HG02642 (cell line): ENCODE data around the gene GRIN2C.

Source experiments
- ATAC-seq: cut with Tn5 transposase; IDR thresholded peaks from one replicate; pipeline ENCODE4 v1.9.1; 2021; ENCODE audit warnings: mild to moderate bottlenecking; ENCODE audit not compliant: unreplicated experiment, poor library complexity

Gene GRIN2C

DNA sequence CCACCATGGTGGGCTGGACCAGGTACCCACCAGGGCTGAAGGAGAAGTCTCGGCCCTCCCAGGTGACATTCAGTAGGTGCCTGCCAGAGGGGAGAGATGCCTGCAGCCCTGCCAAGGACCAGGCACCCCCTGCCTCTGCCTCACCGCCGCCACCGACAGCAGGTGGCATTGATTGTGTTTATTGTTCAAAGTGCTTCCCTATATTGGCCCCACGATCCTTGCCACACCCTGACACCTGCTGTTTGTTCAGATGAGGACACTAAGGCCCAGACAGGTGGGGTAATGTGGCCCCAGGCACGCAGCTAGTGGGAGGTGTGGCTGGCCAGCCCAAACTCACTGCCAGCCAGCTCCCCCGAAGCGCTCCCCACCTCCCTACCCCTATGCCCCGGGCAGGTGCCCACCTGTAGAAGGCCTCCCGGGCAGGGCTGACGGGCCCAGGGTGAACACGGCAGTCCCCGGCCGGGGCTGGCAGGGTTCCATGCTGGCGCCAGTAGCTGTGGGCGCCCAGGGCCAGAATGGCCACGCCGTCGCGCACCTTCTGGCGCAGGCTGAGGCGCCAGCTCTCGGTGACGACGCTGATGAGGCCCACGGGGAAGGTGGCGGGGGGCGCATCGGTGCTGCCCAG lies 8.0 kb downstream of the GRIN2C start:
- ATAC-seq, result no peak

- ATAC-seq, result no peak
Observed at GRCh38 chr17:74850914-74851313, 8.8 kb downstream of the GRIN2C start.

DNA sequence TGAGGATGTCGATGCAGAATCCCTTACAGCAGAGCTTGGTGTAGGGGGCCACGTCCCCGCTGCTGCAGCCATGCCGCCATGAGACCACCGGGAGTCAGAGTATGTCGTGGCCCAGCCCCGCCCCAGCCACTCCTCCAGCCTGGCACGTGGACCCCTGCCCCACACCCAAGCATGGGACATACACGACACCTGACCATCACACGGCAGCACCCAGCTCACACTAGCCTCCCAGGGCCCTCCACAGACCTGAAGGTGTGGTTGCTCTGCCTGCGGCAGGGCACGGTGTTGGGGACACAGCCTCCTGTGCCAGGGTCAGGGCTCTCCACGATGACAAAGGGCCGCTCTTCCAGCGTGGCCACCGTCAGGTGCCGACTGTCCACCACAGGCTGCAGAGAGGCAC lies 9.4 kb downstream of the GRIN2C start:
- ATAC-seq, result no peak

DNA sequence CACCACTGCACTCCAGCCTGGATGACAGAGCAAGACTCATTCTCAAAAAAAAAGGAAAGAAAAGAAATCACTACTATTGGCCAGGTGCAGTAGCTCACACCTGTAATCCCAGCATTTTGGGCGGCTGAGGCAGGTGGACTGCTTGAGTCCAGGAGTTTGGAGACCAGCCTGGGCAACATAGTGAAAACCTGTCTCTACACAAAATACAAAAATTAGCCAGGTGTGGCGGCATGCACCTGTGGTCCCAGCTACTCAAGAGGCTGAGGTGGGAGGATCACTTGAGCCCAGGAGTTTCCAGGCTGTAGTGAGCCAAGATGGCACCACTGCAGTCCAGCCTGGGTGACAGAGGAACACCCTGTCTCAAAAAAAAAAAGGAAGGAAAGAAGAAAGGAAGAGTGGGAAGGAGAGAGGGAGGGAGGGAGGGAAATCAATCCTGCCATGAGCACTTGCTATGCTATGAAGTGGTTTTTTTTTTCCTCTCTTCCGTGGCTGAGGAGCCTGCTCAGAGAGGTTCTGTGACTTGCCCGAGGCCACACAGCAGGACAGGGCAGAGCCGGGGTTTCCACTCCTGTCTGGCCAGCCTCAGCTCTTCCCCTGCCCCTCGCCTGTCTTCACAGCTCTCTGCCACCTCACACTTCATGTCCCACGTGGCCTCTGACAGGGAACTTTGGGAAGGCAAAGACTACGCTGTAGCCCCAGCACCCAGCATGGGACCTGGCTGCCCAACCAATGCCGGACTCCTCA lies 10.9 kb downstream of the GRIN2C start:
- no peak for ATAC-seq

DNA sequence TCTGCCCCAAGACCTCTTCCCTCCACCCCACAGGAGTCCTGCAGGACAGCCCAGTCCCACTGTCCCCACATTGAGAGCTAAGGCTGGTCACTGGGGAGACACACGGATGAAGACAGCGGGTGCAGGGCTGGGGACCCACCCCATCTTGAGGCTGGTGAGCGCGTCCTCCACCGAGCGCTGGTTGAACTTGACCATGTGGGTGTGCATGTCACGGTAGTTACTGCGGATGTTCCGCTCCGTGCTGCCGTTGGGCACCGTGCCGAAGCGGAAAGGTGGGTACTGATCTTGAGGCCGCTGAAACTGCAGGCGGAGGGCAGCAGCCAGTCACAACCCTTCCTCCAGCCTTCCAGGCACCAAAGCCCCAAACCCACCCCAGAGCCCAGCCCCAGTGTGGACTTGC lies 13.1 kb downstream of the GRIN2C start:
- ATAC-seq, result no peak

DNA sequence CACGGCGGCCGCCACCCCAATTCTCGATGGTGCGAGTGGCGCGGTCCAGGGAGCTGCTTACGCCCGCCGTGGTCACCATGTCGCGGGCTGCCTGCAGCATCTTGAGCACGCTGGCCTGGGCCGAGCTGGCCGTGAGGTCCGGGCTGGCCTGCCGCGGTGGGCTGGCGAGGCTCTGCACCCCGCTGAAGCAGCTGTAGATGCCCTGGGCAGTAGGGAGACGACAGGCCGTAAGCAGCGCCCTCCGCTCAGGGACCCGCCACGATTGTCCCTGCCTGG lies 16.4 kb downstream of the GRIN2C start:
- no peak for ATAC-seq

- ATAC-seq, result no peak
Observed at GRCh38 chr17:74842599-74843351, 16.9 kb downstream of the GRIN2C start.

DNA sequence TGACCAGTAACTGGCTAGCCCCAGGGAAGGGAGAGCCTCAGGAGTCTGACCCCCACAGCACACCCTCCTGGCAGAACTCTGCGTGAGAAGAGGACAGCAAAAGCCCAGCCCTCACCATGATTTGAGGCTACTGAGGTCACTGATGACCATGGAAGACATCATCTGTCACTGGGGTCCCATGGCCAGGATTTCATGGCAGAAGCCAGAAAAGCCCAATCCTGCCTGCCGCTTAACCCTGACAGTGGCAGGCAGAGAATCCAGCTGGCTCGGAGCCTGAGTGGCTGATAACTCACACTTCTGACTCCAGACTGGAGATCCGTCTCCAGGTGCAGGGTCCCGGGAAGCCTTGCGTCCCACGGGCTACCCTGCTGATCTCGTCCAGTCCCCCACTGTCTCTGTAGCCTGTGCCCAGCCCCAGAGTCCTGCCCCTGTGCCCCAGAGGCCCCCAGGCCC lies 17.5 kb downstream of the GRIN2C start:
- ATAC-seq, result no peak

GRCh38 chr17:74840989-74841666 lies 18.6 kb downstream of the GRIN2C start:
- ATAC-seq, result no peak

GRCh38 chr17:74839990-74840852 lies 19.5 kb downstream of the GRIN2C start:
- ATAC-seq, result no peak

DNA sequence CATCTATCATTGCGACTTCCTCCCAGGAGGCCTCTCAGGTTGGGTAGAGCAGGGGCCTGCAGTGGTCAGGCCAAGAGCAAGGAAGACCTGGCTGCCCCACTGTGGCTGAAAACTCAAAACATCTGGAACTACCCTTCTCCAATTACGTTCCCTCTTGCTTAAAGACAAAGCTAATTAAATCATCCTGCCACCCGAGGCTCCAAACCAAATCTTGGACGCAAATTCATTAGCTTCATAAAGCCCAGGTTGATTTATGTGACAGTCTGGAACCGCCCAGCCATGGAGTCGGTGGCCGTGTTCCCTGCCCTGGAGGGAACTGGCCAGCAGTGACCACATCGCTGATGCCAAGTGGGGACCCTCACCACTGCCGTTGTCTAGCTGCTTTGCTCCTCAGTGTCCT lies 21.4 kb downstream of the GRIN2C start:
- ATAC-seq, result no peak

- ATAC-seq, result no peak
Observed at GRCh38 chr17:74836691-74837467, 22.8 kb downstream of the GRIN2C start.

DNA sequence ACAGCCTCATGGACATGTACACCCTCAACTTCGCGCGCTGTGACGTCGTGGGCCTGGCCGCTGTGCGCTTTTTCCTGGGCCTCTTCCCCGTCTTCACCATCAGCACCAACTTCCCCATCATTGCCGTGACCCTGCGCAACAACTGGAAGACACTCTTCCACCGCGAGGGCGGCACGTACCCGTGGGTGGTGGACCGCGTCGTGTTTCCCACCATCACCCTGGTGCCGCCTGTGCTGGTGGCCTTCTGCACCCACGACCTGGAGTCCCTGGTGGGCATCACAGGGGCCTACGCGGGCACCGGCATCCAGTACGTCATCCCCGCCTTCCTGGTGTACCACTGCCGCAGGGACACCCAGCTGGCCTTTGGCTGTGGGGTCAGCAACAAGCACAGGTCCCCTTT lies 23.5 kb downstream of the GRIN2C start:
- ATAC-seq, result no peak

DNA sequence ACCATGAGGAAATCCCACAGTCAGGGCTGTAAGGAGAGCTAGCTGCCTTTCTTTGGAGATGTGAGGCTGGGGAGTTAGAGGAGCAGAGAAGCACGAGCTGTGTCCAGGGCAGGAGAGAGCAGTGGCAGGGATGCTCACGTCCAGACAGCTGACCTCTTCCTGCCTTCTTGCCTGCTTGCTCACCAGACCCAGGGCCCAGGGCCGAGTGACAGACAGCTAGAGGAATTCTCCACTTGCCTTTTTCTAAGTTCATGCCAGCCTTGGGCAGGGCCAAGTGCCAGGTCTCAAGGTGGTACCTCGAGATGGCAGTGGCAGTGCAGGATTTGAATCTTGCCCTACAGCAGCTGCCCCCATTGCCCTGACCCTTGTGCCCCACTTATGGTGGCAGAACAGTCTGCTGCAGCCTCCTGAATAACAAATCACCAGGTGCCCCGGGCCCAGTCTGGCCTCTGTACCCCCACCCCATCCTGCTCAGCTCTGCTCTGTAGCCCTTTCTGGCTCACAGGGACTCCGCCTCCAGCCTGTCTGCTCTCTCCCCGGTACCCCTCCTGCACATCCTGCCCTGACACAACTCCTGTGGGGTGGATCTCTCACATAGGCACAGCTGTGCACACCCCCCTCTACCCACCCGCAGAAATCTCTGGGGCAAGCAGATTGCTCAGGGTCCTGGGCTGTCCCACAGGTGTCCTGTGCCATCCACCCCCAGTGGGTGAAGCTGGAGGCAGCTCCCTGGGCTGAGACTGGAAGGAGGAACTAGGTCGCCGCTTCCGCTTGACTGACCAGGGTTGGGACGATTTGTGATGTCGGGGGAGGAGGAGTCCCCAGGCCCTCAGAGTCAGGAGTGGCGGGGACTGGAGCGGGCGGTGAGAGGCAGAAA lies 25.9 kb downstream of the GRIN2C start:
- ATAC-seq, result no peak

DNA sequence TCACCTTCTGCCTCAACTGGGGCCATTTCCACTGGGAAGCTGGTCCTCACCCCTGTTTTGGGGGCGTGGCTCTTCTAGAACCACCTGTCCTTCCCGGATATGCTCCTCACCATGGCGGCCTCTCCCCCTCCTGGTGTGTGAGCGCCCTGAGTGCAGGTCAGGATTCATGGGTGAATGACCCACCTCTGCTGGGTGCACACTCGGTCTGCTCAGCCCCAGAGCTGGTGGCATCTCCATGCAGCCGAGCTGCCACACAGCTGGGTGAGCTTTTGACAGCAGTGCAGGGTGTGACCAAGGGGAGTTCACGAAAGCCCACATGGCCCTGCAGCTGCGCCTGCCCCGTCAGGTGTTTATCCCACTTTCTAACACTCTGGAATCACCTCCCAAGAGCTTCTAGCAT lies 27.3 kb downstream of the GRIN2C start:
- no peak for ATAC-seq

DNA sequence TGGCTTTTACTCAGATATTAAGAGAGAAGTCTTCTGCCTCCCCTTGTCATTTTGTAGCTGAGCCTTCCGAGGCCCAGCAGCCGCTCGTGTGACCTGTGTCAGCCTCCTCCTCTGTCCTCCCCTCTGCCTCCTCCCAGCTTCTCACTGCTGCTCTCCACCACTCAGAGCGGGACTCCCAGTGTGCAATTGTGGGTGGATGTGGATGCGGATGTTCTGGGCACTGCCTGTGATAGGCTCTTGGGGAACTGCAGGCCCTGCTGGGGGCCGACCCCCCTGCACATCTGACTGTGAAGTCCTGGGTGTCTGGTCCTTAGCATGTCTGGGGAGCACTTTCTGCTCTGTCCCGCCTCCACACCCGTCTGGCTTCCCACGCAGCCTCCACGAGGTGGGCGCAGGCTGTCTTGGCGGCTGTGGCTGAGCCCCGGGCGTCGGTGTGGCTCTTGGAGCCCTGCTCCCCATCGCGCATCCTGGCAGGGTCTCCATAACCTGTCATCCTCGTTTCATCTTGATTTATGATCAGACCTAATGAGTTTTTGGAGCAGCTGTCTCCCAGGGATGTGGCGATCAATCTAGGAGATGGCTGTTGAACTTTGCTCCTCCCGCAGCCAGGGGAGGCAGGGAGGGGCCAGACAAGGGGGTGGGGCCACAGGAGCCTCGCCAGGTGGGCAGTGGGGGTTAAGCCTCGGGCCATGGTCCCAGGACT lies 28.1 kb downstream of the GRIN2C start:
- ATAC-seq, result no peak

- no peak for ATAC-seq
Observed at GRCh38 chr17:74830861-74831260, 28.8 kb downstream of the GRIN2C start.

DNA sequence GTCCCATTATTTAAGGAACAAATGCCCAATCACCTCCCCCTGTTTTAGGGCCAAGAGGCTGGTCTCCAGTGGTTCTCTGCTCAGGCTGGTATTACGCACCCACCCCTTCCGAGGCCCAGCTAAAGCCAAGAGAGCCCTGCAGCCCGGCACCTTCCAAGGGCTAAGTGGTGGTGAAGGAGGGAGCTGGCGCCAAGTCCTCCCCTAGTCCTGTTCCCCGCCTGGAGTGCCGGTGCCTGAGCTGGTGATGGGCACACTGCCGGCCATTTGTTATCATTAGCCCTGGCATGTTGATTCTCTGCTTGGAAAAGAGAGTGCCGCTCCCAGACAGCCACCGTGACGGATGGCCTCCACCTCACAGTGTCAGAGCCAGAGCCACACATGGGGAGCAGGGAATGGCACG lies 31.9 kb downstream of the GRIN2C start:
- ATAC-seq, result no peak
